Endothelial cell of umbilical vein (primary cell): ENCODE results near the gene SCAF8. TPM values are rescaled to one million over a fixed set of nuclear protein-coding genes. Genes with fewer than 3 reads are reported as not detected.

Experiments used
- BruUV-seq: library from RNA; stranded (reverse); fragments of 400-500 nt; replicated peaks from 2 replicates; lab custom pipeline; 2021; lab: Mats Ljungman, UMichigan
- CTCF ChIA-PET: fragments of 300-600, 350-600 bp; sonication (Branson Sonifier 250); formaldehyde crosslinking; loops from one replicate; lab custom pipeline; 2021; ENCODE audit warnings: antibody characterized with exemption, inconsistent platforms; lab: Charles Lee
- POLR2A ChIA-PET: fragments of 300-600, 350-600 bp; sonication (Branson Sonifier 250); formaldehyde crosslinking; loops from one replicate; lab custom pipeline; 2021; ENCODE audit warnings: antibody characterized with exemption, inconsistent platforms; lab: Charles Lee
- DNase-seq: peaks from one replicate; pipeline ENCODE4 v3.0.0-alpha.2; 2011; ENCODE audit warnings: low read depth, low spot score
- FAIRE-seq: peaks from 2 replicates; lab custom pipeline; 2011; peaks lifted over from hg19 to GRCh38; lab: Jason Lieb, UNC
- H2AFZ ChIP-seq: 2 replicates; pipeline ENCODE4 v1.6.0; 2012; ENCODE audit warnings: low read depth, low read length, control low read depth, inconsistent platforms
- H3K27ac ChIP-seq: 2 replicates; pipeline ENCODE4 v1.5.1; 2011; ENCODE audit warnings: low read depth, mild to moderate bottlenecking, control low read depth, low read length, moderate library complexity; ENCODE audit not compliant: insufficient read depth
- H3K27me3 ChIP-seq, 2 experiments: 2 replicates each; pipeline versions ENCODE4 v1.6.0 to v1.6.1; 2011; ENCODE audit warnings: low read length in 2 of 2, mixed read lengths in 1 of 2; ENCODE audit not compliant: control insufficient read depth in 2 of 2, insufficient read depth in 2 of 2
- H3K36me3 ChIP-seq, 2 experiments: 2 replicates in 1 of 2; 3 replicates in 1 of 2; pipeline ENCODE4 v1.5.1; 2011; ENCODE audit warnings: low read length in 2 of 2, mild to moderate bottlenecking in 1 of 2, moderate library complexity in 1 of 2; ENCODE audit not compliant: control insufficient read depth in 2 of 2, insufficient read depth in 2 of 2; ENCODE audit errors: extremely low read depth in 1 of 2
- H3K4me1 ChIP-seq: 3 replicates; pipeline ENCODE4 v1.5.1; 2011; ENCODE audit warnings: mild to moderate bottlenecking, low read length; ENCODE audit not compliant: control insufficient read depth, insufficient read depth; ENCODE audit errors: extremely low read depth
- H3K4me2 ChIP-seq: 2 replicates; pipeline ENCODE4 v1.6.1; 2011; ENCODE audit warnings: low read length, control low read depth, mixed read lengths; ENCODE audit not compliant: insufficient read depth
- H3K4me3 ChIP-seq, 3 experiments: fragments of 200-600 bp in 1 of 3; sonication (generic), shearing (Covaris generic) in 1 of 3; replicated peaks in 1 of 3; 2 replicates each; pipeline ENCODE4 v1.5.1; 2011 to 2016; ENCODE audit warnings: control low read depth in 3 of 3, low read length in 3 of 3, mild to moderate bottlenecking in 2 of 3, inconsistent platforms in 1 of 3, low read depth in 1 of 3, moderate library complexity in 1 of 3; ENCODE audit not compliant: insufficient read depth in 1 of 3
- H3K79me2 ChIP-seq: 2 replicates; pipeline ENCODE4 v1.6.0; 2012; ENCODE audit warnings: low read length, inconsistent platforms; ENCODE audit not compliant: control insufficient read depth, insufficient read depth
- H3K9ac ChIP-seq: replicated peaks from 2 replicates; pipeline ENCODE3; 2011; ENCODE audit warnings: low read length, control low read depth; ENCODE audit not compliant: insufficient read depth; ENCODE audit errors: extremely low read depth
- H3K9me1 ChIP-seq: replicated peaks from 3 replicates; pipeline ENCODE4 v1.6.0; 2011; ENCODE audit warnings: mild to moderate bottlenecking, low read length; ENCODE audit not compliant: control insufficient read depth, insufficient read depth; ENCODE audit errors: extremely low read depth
- H3K9me3 ChIP-seq: replicated peaks from 2 replicates; pipeline ENCODE4 v1.5.1; 2012; ENCODE audit warnings: low read length, inconsistent platforms; ENCODE audit not compliant: control insufficient read depth, insufficient read depth
- H4K20me1 ChIP-seq: replicated peaks from 2 replicates; pipeline ENCODE3; 2011; ENCODE audit warnings: mild to moderate bottlenecking, low read length; ENCODE audit not compliant: control insufficient read depth, insufficient read depth; ENCODE audit errors: extremely low read depth
- CTCF ChIP-seq, 2 donors: IDR thresholded peaks; 1 replicate in 1 of 2; 2 replicates in 1 of 2; pipeline ENCODE4 v1.5.1; 2011; ENCODE audit warnings: low read length in 2 of 2, mild to moderate bottlenecking in 2 of 2, moderate library complexity in 2 of 2, control low read depth in 1 of 2, inconsistent platforms in 1 of 2, low read depth in 1 of 2; ENCODE audit not compliant: insufficient read depth in 1 of 2; ENCODE audit errors: extremely low read depth in 1 of 2
- EZH2 ChIP-seq: IDR thresholded peaks from 2 replicates; pipeline ENCODE4 v1.6.1; 2012; ENCODE audit warnings: borderline replicate concordance, low read depth, mild to moderate bottlenecking, moderate library complexity, low read length, inconsistent platforms; ENCODE audit not compliant: severe bottlenecking
- FOS ChIP-seq: IDR thresholded peaks from 2 replicates; pipeline ENCODE4 v1.6.1; 2011; ENCODE audit warnings: mild to moderate bottlenecking, low read length, moderate library complexity, borderline replicate concordance; ENCODE audit not compliant: insufficient read depth
- GATA2 ChIP-seq: IDR thresholded peaks from 2 replicates; pipeline ENCODE4 v1.7.0; 2011; ENCODE audit warnings: low read depth, mild to moderate bottlenecking, moderate library complexity, mixed read lengths, low read length; ENCODE audit not compliant: insufficient read length, insufficient read depth
- JUN ChIP-seq: IDR thresholded peaks from 2 replicates; pipeline ENCODE4 v1.6.1; 2011; ENCODE audit warnings: borderline replicate concordance, low read depth; ENCODE audit not compliant: insufficient read length, insufficient read depth
- MAX ChIP-seq: IDR thresholded peaks from 2 replicates; pipeline ENCODE4 v1.6.1; 2011; ENCODE audit not compliant: insufficient read depth, insufficient read length
- MYC ChIP-seq: IDR thresholded peaks from one replicate; pipeline ENCODE4 v1.6.1; 2011; ENCODE audit warnings: mild to moderate bottlenecking, low read depth, low read length
- POLR2A ChIP-seq: IDR thresholded peaks from 2 replicates; pipeline ENCODE4 v1.6.1; 2012; ENCODE audit warnings: low read depth, mild to moderate bottlenecking, control low read depth, low read length
- POLR2AphosphoS5 ChIP-seq: IDR thresholded peaks from 2 replicates; pipeline ENCODE4 v1.6.1; 2012; ENCODE audit warnings: low read depth, mild to moderate bottlenecking, control low read depth, low read length, moderate library complexity; ENCODE audit not compliant: insufficient read depth
- dilution Hi-C: fragments of 300-500 bp; cut with MboI; formaldehyde crosslinking; loops from one replicate; pipeline ENCODE4 v1.15.0; 2019; ENCODE audit warnings: low sequenced_read_pairs; ENCODE audit not compliant: extremely low pct_ligation_motif_present
- intact Hi-C: fragments of 100-400 bp; cut with micrococcal nuclease; formaldehyde crosslinking; loops from one replicate; pipeline ENCODE4 v1.10.0; 2022
- polyA plus RNA-seq, 4 experiments: library from polyadenylated mRNA; depleted of rRNA in 3 of 4; stranded (reverse) in 3 of 4; unstranded in 1 of 4; fragments of >200 nt; gene quantifications; 2 replicates each; pipeline versions ENCODE4 v1.2.1 to v1.2.3, GENCODE V29; 2011 to 2012; ENCODE audit warnings: missing spikeins in 1 of 4
- total RNA-seq: library from RNA; stranded (reverse); gene quantifications from 2 replicates; pipeline ENCODE4 v1.2.3, GENCODE V29; 2021

The SCAF8 gene
- total and polyA plus RNA-seq, 2 donors (not counting 3 experiments of a cell fraction or from before 2014, with no cell fraction given), result 11.7 to 37.8 TPM

DNA sequence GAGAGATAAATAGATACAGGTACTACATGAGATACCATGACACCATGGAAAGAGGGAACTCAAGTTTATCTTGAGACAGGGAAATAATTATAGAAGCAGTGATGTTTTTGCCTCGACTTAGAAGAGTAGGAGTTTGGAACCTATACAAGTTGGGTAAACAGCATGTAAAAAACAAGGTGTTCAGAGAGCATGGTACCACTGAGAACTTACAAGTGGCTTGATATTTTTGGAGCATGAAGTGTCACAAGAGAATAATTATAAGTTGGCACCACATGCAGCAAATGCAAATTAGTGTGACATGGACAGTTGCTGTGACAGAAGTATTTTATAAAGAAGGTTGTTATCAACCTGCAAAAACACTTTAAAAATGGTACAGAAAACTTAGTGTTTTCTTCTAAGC is 47.1 kb upstream of the SCAF8 start:
- ChIA-PET POLR2A (no interaction called here), CTCF (interaction anchor here (1.0 kb wide), 1 partner anchor 10 kb away, joined by 5 read pairs; no protein-coding TSS in a partner anchor)
- dilution Hi-C loops, result no loop called here
- no TSS peak for BruUV-seq
- Histone ChIP-seq H3K9ac (no peak overlapping the region), H3K9me3 (no peaks in the 10 kb centered on the region), H2AFZ (no peak overlapping the region), H3K27ac (no peak overlapping the region), H3K79me2 (no peaks in the 10 kb centered on the region), H3K27me3 (no peaks in the 10 kb centered on the region), H3K36me3 (no peaks in the 10 kb centered on the region), H3K4me1 (peaks cover 13% of the 10 kb centered on the region), H3K4me3 (no peak overlapping the region), H4K20me1 (no peaks in the 10 kb centered on the region), H3K9me1 (no peaks in the 10 kb centered on the region), H3K4me2 (no peak overlapping the region)
- DNase-seq (no peak), FAIRE-seq (no peak)
- intact Hi-C loops, result no loop called here
- TF ChIP-seq JUN, result no peak
- TF ChIP-seq POLR2AphosphoS5, result no peak
- TF ChIP-seq MYC, result no peak
- TF ChIP-seq EZH2, result no peak
- TF ChIP-seq FOS, result no peak
- no peak for TF ChIP-seq CTCF (IDR thresholded peaks at IDR 0.05; ENCODE audit: extremely low read depth in 1 of 2, insufficient read depth in 1 of 2, low read depth in 1 of 2, low read length in 2 of 2)
- TF ChIP-seq GATA2, result no peak
- TF ChIP-seq MAX, result no peak
- TF ChIP-seq POLR2A, result no peak
